Endodermal cell (in vitro differentiated cells): ENCODE measurements around the gene DND1. TPM values are rescaled to one million over a fixed set of nuclear protein-coding genes. Genes with fewer than 3 reads are reported as not detected.
A peak's percentile ranks its signal among the peaks of the same experiment; 100 is the strongest.

Experiments used
- DNase-seq: peaks from one replicate; pipeline ENCODE4 v3.0.0-alpha.2; 2017
- H3K27ac ChIP-seq: 2 replicates; pipeline ENCODE4 v1.5.1; 2013; ENCODE audit warnings: mild to moderate bottlenecking, low read depth, low read length, moderate library complexity
- H3K27me3 ChIP-seq: 2 replicates; pipeline ENCODE4 v1.6.1; 2013; ENCODE audit warnings: mild to moderate bottlenecking, low read length, moderate library complexity; ENCODE audit not compliant: insufficient read depth, control insufficient read depth, poor library complexity, severe bottlenecking
- H3K36me3 ChIP-seq: 2 replicates; pipeline ENCODE4 v1.7.0; 2013; ENCODE audit warnings: mild to moderate bottlenecking, low read length, moderate library complexity; ENCODE audit not compliant: control insufficient read depth, insufficient read depth
- H3K4me1 ChIP-seq: one replicate; pipeline ENCODE4 v1.7.0; 2013; ENCODE audit warnings: low read length; ENCODE audit not compliant: control insufficient read depth, insufficient read depth
- H3K4me3 ChIP-seq: 2 replicates; pipeline ENCODE4 v1.5.1; 2013; ENCODE audit warnings: mild to moderate bottlenecking, low read length, moderate library complexity
- H3K9ac ChIP-seq: 2 replicates; pipeline ENCODE4 v1.6.1; 2013; ENCODE audit warnings: mild to moderate bottlenecking, low read length, moderate library complexity; ENCODE audit not compliant: poor library complexity, severe bottlenecking; ENCODE audit errors: extremely low read depth
- H3K9me3 ChIP-seq: 2 replicates; pipeline ENCODE4 v1.6.1; 2013; ENCODE audit warnings: mild to moderate bottlenecking, low read length, moderate library complexity; ENCODE audit not compliant: control insufficient read depth
- H3K27ac Mint-ChIP-seq: 2 replicates; pipeline ENCODE4 v1.8.0; 2020; ENCODE audit warnings: mixed read lengths
- H3K27me3 Mint-ChIP-seq: 2 replicates; pipeline ENCODE4 v1.8.0; 2021; ENCODE audit warnings: mild to moderate bottlenecking, mixed read lengths; ENCODE audit not compliant: insufficient read depth
- H3K36me3 Mint-ChIP-seq: 2 replicates; pipeline ENCODE4 v1.8.0; 2020; ENCODE audit warnings: low read depth, mixed read lengths
- H3K4me1 Mint-ChIP-seq: 2 replicates; pipeline ENCODE4 v1.8.0; 2020; ENCODE audit warnings: mixed read lengths
- H3K4me3 Mint-ChIP-seq: 2 replicates; pipeline ENCODE4 v1.8.0; 2020; ENCODE audit warnings: mild to moderate bottlenecking, moderate library complexity, mixed read lengths
- H3K9me3 Mint-ChIP-seq: 2 replicates; pipeline ENCODE4 v1.8.0; 2020; ENCODE audit warnings: mild to moderate bottlenecking, mixed read lengths
- WGBS, 2 experiments: methylation state at CpG; one replicate each; pipeline versions ENCODE4 v1.1.5 to v1.1.7; 2013; ENCODE audit warnings: missing lambda C conversion rate in 2 of 2, mixed read lengths in 1 of 2; ENCODE audit not compliant: insufficient coverage in 1 of 2, insufficient read length in 1 of 2; 5-methylcytosine and 5-hydroxymethylcytosine counted together
- total RNA-seq, 2 donors: library from RNA; stranded (reverse); fragmentation: NEBNext Ultra II Directional in 1 of 2; extraction: Animal tissue kit (Norgen Biotek cat#: 25700) in 1 of 2; gene quantifications; 2 replicates in 1 of 2; 3 replicates in 1 of 2; pipeline ENCODE4 v1.2.1, GENCODE V29; 2021
- TF ChIP-seq, protein P1 (sequence below): fragments of 200-600 bp; sonication (generic); conservative IDR thresholded peaks from 2 replicates; pipeline ENCODE4 v1.5.0; 2021; ENCODE audit warnings: antibody characterized with exemption, mild to moderate bottlenecking

DND1 gene
- total RNA-seq, 2 donors from 2014 or later = 1.1 to 1.6 TPM

DNA sequence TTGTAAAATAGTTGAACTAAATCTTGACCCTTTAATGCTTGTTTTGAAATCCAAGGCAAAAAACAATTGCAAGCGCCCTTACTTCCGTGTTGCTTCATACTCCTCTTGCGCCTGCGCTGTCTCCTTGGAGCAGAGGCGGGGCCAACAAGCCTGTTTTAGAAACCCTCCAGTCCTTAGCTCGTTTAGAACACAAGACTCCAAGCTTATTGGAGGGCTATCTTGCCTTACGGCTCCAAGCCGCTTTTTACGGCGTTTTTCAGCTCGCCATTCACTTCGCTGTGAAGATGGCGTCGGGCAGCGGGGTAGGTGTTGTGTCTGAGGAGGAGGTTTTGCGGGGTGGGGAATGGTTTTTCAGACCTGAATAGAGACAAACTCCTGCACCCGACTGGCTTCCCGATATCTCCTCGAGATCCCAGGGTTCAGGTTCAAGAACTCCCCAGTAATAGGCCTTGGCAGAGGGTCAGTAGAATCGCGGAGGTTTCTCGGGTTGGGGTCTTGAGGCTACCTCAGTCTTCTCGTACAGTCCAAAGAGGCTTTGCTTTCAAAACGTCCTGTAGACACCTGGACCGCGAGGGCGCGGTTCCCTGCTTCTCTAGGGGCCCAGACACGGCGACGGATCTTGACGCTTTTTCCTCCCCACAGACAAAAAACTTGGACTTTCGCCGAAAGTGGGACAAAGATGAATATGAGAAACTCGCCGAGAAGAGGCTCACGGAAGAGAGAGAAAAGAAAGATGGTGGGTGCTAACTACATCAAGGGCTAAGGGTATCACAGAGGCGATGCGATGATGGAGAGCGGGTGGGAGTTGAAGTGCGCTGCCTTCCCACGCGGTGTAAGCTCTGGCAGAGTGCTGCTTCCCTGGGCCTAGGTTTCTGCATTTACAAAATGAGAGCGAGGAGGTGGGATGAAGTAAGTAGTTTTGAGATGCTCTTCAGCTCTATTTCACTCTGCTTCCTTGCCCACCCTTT lies 27.1 kb upstream of the DND1 start, which contains the start of gene ZMAT2:
TSS of gene ZMAT2 (plus strand) at position 271 of the 968 bp plus-strand sequence. CDS start at position 285, 14 bp downstream.
- Histone ChIP-seq H3K27me3 (no peaks in the 10 kb centered on the region), H3K27ac (no peak within 1 kb of the TSS), H3K36me3 (peaks cover 87% of the 10 kb centered on the region), H3K4me1 (peaks cover 17% of the 10 kb centered on the region), H3K9me3 (no peaks in the 10 kb centered on the region), H3K9ac (peak within 1 kb of the TSS; percentile 54), H3K4me3 (peak within 1 kb of the TSS; percentile 95)
- H3K27ac Mint-ChIP-seq = peak within 1 kb of the TSS; percentile 97
- no peaks in the 10 kb centered on the region for H3K9me3 Mint-ChIP-seq
- peak; percentile 97 for DNase-seq
- peaks cover 30% of the 10 kb centered on the region for H3K4me1 Mint-ChIP-seq
- TF ChIP-seq, protein P1, sequence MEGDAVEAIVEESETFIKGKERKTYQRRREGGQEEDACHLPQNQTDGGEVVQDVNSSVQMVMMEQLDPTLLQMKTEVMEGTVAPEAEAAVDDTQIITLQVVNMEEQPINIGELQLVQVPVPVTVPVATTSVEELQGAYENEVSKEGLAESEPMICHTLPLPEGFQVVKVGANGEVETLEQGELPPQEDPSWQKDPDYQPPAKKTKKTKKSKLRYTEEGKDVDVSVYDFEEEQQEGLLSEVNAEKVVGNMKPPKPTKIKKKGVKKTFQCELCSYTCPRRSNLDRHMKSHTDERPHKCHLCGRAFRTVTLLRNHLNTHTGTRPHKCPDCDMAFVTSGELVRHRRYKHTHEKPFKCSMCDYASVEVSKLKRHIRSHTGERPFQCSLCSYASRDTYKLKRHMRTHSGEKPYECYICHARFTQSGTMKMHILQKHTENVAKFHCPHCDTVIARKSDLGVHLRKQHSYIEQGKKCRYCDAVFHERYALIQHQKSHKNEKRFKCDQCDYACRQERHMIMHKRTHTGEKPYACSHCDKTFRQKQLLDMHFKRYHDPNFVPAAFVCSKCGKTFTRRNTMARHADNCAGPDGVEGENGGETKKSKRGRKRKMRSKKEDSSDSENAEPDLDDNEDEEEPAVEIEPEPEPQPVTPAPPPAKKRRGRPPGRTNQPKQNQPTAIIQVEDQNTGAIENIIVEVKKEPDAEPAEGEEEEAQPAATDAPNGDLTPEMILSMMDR = no peak
- H3K4me3 Mint-ChIP-seq = peak within 1 kb of the TSS; percentile 97
- 2 to 5% methylated on average over 18 to 44 of the region's 44 CpGs for WGBS, 2 experiments
- H3K27me3 Mint-ChIP-seq = no peaks in the 10 kb centered on the region
- H3K36me3 Mint-ChIP-seq = peaks cover 74% of the 10 kb centered on the region

DNA sequence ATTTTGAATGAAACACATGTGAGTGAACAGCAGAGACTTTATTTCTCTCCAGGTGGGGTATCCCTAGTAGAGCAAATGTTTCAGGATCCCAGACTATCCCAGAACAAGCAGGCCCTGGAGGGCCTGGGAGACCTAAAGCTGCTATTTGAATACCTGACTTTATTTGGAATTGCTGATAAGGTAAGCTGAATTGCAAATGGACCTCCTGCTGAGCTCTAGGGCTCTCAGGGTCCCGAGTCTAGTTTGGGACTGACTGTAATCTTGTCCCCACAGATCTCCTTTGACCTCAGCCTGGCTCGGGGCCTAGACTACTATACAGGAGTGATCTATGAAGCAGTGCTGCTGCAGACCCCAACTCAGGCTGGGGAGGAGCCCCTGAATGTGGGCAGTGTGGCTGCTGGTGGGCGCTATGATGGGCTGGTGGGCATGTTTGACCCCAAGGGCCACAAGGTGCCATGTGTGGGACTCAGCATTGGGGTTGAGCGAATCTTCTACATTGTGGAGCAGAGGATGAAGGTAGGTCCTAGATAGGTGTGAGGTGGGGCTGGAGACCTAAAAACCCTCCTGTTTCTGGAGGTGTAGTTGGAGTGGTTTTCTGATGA lies 23.6 kb upstream of the DND1 start:
- H3K4me1 Mint-ChIP-seq = peaks cover 33% of the 10 kb centered on the region
- peak overlapping the region; percentile 47 for H3K4me3 Mint-ChIP-seq
- peak overlapping the region; percentile 94 for H3K27ac Mint-ChIP-seq
- H3K9ac ChIP-seq = no peak overlapping the region
- peaks cover 22% of the 10 kb centered on the region for H3K4me1 ChIP-seq
- no peak overlapping the region for H3K27ac ChIP-seq
- H3K9me3 Mint-ChIP-seq = no peaks in the 10 kb centered on the region
- TF ChIP-seq, protein P1 = no peak
- 72 to 89% methylated on average over 3 to 4 of the region's 4 CpGs for WGBS, 2 experiments
- H3K4me3 ChIP-seq = peak overlapping the region; percentile 6
- DNase-seq = peak; percentile 71
- peaks cover 72% of the 10 kb centered on the region for H3K36me3 ChIP-seq
- no peaks in the 10 kb centered on the region for H3K27me3 Mint-ChIP-seq
- H3K36me3 Mint-ChIP-seq = peaks cover 64% of the 10 kb centered on the region
- no peaks in the 10 kb centered on the region for H3K27me3 ChIP-seq
- no peaks in the 10 kb centered on the region for H3K9me3 ChIP-seq

DNA sequence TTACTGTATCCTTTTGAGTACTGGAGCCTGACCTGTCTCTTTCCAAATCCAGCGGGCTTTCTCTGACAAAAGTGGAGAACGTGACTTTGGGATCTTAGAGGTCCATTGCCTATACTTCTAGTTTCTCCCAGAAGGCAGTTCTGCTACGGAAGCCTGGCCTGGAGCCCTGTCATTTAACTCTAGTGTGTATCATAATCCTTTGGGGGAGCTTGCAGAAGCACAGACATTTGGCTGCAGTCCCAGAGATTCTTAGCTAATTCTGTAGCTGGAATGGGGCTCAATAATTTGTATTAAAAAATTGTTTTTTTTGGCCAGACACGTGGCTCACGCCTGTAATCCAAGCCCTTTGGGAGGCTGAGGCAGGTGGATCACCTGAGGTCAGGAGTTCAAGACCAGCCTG lies 20.9 kb upstream of the DND1 start:
- peaks cover 64% of the 10 kb centered on the region for H3K36me3 ChIP-seq

More for the DNA sequence above, 20.9 kb upstream of the DND1 start:
- Histone ChIP-seq H3K27me3 (no peaks in the 10 kb centered on the region), H3K9me3 (no peaks in the 10 kb centered on the region), H3K4me3 (no peak overlapping the region), H3K9ac (no peak overlapping the region), H3K4me1 (peaks cover 22% of the 10 kb centered on the region), H3K27ac (no peak overlapping the region)
- H3K27ac Mint-ChIP-seq = no peak overlapping the region
- no peaks in the 10 kb centered on the region for H3K27me3 Mint-ChIP-seq
- no peaks in the 10 kb centered on the region for H3K9me3 Mint-ChIP-seq
- TF ChIP-seq, protein P1 = no peak
- H3K36me3 Mint-ChIP-seq = peaks cover 62% of the 10 kb centered on the region
- WGBS, 2 experiments = 93 to 95% methylated on average over 5 of the region's 5 CpGs
- H3K4me3 Mint-ChIP-seq = no peak overlapping the region
- H3K4me1 Mint-ChIP-seq = peaks cover 31% of the 10 kb centered on the region
- DNase-seq = no peak
